ENCODE measurements around the gene CDK11B.

The CDK11B gene

DNA sequence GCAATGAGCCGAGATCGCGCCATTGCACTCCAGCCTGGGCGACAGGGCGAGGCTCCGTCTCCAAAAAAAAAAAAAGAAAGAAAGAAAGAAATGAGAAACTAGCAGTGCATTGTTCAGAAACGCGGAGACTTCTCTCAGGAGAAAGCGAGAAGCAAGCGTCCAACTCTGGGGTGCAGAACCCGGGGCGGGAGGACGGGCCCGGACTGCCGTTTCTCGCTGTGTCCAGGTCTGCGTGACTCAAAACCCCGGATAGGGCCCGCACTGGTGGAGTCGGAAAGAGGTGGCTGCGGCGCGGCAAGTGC, 43.9 kb downstream of the CDK11B start:
- Histone ChIP-seq H3K9ac (ENCODE audit: low read length) (no peak overlapping the region), H3K9me3 (ENCODE audit: low read length) (no peaks in the 10 kb centered on the region), H3K27ac (ENCODE audit: low read depth, low read length) (peak overlapping the region; percentile 99), H3K27me3 (ENCODE audit: control insufficient read depth in 1 of 2, insufficient read depth in 2 of 2, low read length in 2 of 2) (no peaks in the 10 kb centered on the region), H3K36me3 (ENCODE audit: insufficient read depth, low read length) (peaks cover 9% of the 10 kb centered on the region), H3K4me3 (ENCODE audit: low read depth in 1 of 2, low read length in 2 of 2) (peak overlapping the region; percentile 46 to 91), H3K4me1 (ENCODE audit: insufficient read depth, low read length) (peaks cover 27% of the 10 kb centered on the region)

DNA sequence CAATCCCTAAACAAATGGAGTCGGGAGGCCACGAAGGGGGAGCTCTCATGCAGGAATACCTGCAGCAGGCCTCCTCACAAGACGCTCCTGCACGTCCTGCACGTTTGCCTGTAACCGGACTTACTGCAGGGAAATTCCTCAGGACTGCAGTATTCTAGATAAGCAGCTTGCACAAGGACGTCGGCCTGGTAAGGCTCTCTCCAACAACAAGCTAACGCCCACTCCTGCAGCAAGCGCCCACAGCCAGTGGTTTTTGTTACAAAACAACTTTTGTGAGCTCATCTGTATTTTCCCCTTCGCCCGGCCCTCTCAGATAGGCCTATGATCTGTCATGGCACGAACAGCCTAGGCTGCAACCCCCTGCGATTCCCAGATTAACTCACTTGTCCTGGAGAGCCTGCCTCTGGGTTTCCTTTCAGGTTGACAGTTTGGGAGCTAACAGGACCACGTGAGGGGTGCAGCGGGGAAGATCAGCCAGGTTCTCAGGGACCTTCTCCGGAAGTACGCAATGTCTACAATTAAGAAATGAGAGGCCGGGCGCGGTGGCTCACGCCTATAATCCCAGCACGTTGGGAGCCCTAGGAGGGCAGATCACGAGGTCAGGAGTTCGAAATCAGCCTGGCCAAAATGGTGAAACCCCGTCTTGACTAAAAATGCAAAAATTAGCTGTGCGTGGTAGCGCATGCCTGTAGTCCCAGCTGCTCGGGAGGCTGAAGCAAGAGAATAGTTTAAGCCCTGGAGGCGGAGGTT, 44.4 kb downstream of the CDK11B start:
- Histone ChIP-seq H3K27me3 (ENCODE audit: control insufficient read depth in 1 of 2, insufficient read depth in 2 of 2, low read length in 2 of 2) (no peaks in the 10 kb centered on the region), H3K36me3 (ENCODE audit: insufficient read depth, low read length) (peaks cover 9% of the 10 kb centered on the region), H3K4me3 (ENCODE audit: low read depth in 1 of 2, low read length in 2 of 2) (peak overlapping the region; percentile 46 to 91), H3K9me3 (ENCODE audit: low read length) (no peaks in the 10 kb centered on the region), H3K9ac (ENCODE audit: low read length) (no peak overlapping the region), H3K27ac (ENCODE audit: low read depth, low read length) (peak overlapping the region; percentile 99), H3K4me1 (ENCODE audit: insufficient read depth, low read length) (peaks cover 27% of the 10 kb centered on the region)

DNA sequence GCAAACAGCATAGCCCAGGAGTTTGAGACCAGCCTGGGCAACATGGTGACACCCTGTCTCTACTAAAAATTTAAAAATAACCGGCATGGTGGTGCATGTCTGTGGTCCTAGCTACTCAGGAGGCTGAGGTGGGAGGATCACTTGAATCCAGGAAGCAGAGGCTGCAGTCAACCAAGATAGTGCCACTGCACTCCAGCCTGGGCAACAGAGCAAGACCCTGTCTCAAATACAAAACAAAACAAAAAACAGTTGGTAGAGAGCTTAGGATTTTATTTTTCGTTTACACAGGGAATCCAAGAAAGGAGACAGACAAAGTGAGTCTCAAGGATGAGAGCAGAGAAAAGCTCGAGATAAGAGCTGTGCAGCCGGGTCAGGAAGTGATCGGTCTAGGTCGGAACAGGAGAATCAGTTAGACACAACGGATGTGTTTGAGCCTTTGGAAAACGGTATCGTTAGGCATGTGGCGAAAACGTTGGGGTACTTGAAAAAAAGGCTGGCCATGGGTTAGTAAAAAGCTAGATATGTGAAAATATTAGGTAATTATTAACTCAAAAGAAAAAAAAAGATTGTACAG, 45.2 kb downstream of the CDK11B start:
- Histone ChIP-seq H3K27ac (ENCODE audit: low read depth, low read length) (no peak overlapping the region), H3K9ac (ENCODE audit: low read length) (no peak overlapping the region), H3K4me3 (ENCODE audit: low read depth in 1 of 2, low read length in 2 of 2) (peak overlapping the region in 1 of 2 donors; percentile 91)

DNA sequence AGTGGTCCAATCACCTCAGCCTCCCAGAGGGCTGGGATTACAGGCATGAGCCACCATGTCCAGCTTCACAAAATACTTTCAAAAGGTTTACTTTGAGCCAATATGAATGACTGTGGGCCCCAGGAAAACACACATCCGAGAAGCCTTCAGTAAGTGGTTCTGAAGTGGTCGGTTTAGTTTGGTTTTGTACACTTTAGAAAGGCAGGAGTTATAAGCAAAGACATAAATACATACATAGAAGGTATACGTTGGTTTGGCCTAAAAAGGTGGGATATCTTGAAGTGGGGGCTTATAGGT, 46.8 kb downstream of the CDK11B start:
- H3K4me3 ChIP-seq (ENCODE audit: low read depth in 1 of 2, low read length in 2 of 2), result no peak overlapping the region
- H3K4me1 ChIP-seq (ENCODE audit: insufficient read depth, low read length), result peaks cover 20% of the 10 kb centered on the region
- no peaks in the 10 kb centered on the region for H3K9me3 ChIP-seq (ENCODE audit: low read length)
- no peaks in the 10 kb centered on the region for H3K27me3 ChIP-seq (ENCODE audit: control insufficient read depth in 1 of 2, insufficient read depth in 2 of 2, low read length in 2 of 2)
- no peak overlapping the region for H3K9ac ChIP-seq (ENCODE audit: low read length)
- H3K36me3 ChIP-seq (ENCODE audit: insufficient read depth, low read length), result no peaks in the 10 kb centered on the region
- H3K27ac ChIP-seq (ENCODE audit: low read depth, low read length), result no peak overlapping the region

More for the DNA sequence above, 45.2 kb downstream of the CDK11B start:
- H3K27me3 ChIP-seq (ENCODE audit: control insufficient read depth in 1 of 2, insufficient read depth in 2 of 2, low read length in 2 of 2), result no peaks in the 10 kb centered on the region
- H3K4me1 ChIP-seq (ENCODE audit: insufficient read depth, low read length), result peaks cover 27% of the 10 kb centered on the region
- H3K9me3 ChIP-seq (ENCODE audit: low read length), result no peaks in the 10 kb centered on the region
- peaks cover 9% of the 10 kb centered on the region for H3K36me3 ChIP-seq (ENCODE audit: insufficient read depth, low read length)

DNA sequence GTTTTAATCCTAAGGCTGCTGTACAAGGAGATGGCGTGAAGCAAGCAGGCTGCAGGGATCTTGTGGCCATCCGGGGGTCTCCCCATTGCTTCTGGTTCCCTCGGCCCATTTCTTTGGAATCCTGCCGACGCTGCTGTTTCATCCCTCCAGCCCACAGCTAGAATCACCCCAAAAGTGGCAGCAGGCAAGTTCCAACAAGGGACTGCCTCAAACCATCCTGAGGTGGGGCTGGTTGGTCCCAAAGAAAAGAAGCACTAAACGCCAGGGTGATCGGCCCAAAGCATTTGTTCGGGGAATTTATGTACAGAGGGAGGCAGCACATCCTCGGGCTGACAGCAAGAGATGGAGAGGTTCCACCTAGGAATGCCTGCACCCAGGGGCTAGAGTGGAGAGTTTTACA, 48.0 kb downstream of the CDK11B start:
- Histone ChIP-seq H3K4me1 (ENCODE audit: insufficient read depth, low read length) (peaks cover 13% of the 10 kb centered on the region), H3K27me3 (ENCODE audit: control insufficient read depth in 1 of 2, insufficient read depth in 2 of 2, low read length in 2 of 2) (no peaks in the 10 kb centered on the region), H3K27ac (ENCODE audit: low read depth, low read length) (no peak overlapping the region), H3K9ac (ENCODE audit: low read length) (no peak overlapping the region), H3K4me3 (ENCODE audit: low read depth in 1 of 2, low read length in 2 of 2) (no peak overlapping the region), H3K36me3 (ENCODE audit: insufficient read depth, low read length) (no peaks in the 10 kb centered on the region), H3K9me3 (ENCODE audit: low read length) (no peaks in the 10 kb centered on the region)

DNA sequence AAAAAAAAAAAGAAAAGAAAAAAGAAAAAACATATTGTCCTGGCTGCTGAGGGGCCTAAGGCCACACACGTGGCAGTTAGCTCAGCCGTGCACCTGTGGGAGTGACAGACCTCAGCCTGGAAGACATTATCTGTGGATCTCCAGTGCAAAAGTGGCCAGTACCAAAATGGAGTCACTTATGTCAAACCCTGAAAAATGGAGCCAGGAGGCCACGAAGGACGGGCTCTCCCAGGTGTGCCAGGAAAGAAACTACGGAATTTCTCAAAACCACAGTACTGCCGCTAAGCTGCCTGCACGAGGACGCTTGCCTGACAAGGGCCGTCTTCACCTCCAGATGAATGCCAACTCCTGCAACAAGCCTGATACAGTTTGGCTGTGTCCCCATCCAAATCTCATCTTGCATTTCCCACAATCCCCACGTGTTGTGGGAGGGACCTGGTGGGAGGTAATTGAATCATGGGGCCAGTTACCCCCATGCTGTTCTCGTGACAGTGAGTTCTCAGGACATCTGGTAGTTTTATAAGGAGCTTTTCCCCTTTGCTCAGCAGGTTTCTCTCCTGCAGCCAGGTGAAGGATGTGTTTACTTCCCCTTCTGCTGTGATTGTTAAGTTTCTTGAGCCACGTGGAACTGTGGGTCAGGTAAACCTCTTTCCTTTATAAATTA, 48.9 kb downstream of the CDK11B start:
- Histone ChIP-seq H3K36me3 (ENCODE audit: insufficient read depth, low read length) (no peaks in the 10 kb centered on the region), H3K27me3 (ENCODE audit: control insufficient read depth in 1 of 2, insufficient read depth in 2 of 2, low read length in 2 of 2) (no peaks in the 10 kb centered on the region), H3K9ac (ENCODE audit: low read length) (no peak overlapping the region), H3K4me3 (ENCODE audit: low read depth in 1 of 2, low read length in 2 of 2) (no peak overlapping the region), H3K27ac (ENCODE audit: low read depth, low read length) (no peak overlapping the region), H3K4me1 (ENCODE audit: insufficient read depth, low read length) (peaks cover 13% of the 10 kb centered on the region), H3K9me3 (ENCODE audit: low read length) (no peaks in the 10 kb centered on the region)

DNA sequence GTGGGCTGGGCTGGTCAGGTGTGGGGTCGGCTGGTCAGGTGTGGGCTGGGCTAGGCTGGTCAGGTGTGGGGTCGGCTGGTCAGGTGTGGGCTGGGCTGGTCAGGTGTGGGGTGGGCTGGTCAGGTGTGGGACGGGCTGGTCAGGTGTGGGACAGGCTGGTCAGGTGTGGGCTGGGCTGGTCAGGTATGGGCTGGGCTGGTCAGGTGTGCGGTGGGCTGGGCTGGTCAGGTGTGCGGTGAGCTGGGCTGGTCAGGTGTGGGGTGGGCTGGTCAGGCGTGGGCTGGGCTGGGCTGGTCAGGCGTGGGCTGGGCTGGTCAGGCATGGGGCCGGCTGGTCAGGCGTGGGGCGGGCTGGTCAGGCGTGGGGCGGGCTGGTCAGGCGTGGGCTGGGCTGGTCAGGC, 52.6 kb downstream of the CDK11B start:
- H3K27me3 ChIP-seq (ENCODE audit: control insufficient read depth in 1 of 2, insufficient read depth in 2 of 2, low read length in 2 of 2), result peaks cover 0 to 22% of the 10 kb centered on the region in 2 donors
- H3K4me3 ChIP-seq (ENCODE audit: low read depth in 1 of 2, low read length in 2 of 2), result no peak overlapping the region
- H3K27ac ChIP-seq (ENCODE audit: low read depth, low read length), result no peak overlapping the region
- no peaks in the 10 kb centered on the region for H3K9me3 ChIP-seq (ENCODE audit: low read length)
- H3K36me3 ChIP-seq (ENCODE audit: insufficient read depth, low read length), result no peaks in the 10 kb centered on the region
- H3K9ac ChIP-seq (ENCODE audit: low read length), result no peak overlapping the region
- H3K4me1 ChIP-seq (ENCODE audit: insufficient read depth, low read length), result no peaks in the 10 kb centered on the region

DNA sequence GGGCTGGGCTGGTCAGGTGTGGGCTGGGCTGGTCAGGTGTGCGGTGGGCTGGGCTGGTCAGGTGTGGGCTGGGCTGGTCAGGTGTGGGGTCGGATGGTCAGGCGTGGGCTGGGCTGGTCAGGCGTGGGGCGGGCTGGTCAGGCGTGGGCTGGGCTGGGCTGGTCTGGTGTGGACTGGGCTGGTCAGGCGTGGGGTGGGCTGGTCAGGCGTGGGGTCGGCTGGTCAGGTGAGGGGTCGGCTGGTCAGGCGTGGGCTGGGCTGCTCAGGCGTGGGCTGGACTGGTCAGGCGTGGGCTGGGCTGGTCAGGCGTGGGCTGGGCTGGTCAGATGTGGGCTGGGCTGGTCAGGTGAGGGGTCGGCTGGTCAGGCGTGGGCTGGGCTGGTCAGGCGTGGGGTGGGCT, 53.1 kb downstream of the CDK11B start:
- Histone ChIP-seq H3K27ac (ENCODE audit: low read depth, low read length) (no peak overlapping the region), H3K4me3 (ENCODE audit: low read depth in 1 of 2, low read length in 2 of 2) (no peak overlapping the region)

DNA sequence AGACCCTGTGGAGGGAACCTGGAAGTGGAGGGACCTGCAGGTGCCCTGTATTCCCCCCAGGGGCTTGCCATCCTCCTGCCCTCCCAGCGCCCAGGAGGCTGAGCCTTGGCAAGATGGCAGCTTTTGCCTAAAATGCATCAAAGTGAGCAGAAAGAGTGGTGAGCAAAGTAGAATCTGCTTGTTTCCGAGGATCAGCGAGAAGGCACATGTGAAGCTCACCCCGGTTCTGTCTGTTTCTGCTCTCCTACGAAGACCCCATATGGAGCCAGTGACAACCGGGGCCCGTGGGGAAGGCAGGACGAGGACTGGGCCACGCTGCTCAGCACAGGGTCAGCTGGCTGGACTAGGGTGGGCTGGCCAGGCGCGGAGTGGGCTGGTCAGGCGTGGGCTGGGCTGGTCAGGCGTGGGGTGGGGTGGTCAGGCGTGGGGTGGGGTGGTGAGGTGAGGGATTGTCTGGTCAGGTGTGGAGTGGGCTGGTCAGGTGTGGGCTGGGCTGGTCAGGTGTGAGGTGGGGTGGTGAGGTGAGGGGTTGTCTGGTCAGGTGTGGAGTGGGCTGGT, 53.7 kb downstream of the CDK11B start:
- H3K4me1 ChIP-seq (ENCODE audit: insufficient read depth, low read length), result no peaks in the 10 kb centered on the region
- no peak overlapping the region for H3K4me3 ChIP-seq (ENCODE audit: low read depth in 1 of 2, low read length in 2 of 2)
- H3K27me3 ChIP-seq (ENCODE audit: control insufficient read depth in 1 of 2, insufficient read depth in 2 of 2, low read length in 2 of 2), result peaks cover 4 to 33% of the 10 kb centered on the region in 2 donors
- H3K9ac ChIP-seq (ENCODE audit: low read length), result no peak overlapping the region
- H3K27ac ChIP-seq (ENCODE audit: low read depth, low read length), result no peak overlapping the region
- H3K9me3 ChIP-seq (ENCODE audit: low read length), result no peaks in the 10 kb centered on the region
- no peaks in the 10 kb centered on the region for H3K36me3 ChIP-seq (ENCODE audit: insufficient read depth, low read length)

More for the DNA sequence above, 53.1 kb downstream of the CDK11B start:
- Histone ChIP-seq H3K4me1 (ENCODE audit: insufficient read depth, low read length) (no peaks in the 10 kb centered on the region), H3K9ac (ENCODE audit: low read length) (no peak overlapping the region), H3K36me3 (ENCODE audit: insufficient read depth, low read length) (no peaks in the 10 kb centered on the region), H3K9me3 (ENCODE audit: low read length) (no peaks in the 10 kb centered on the region), H3K27me3 (ENCODE audit: control insufficient read depth in 1 of 2, insufficient read depth in 2 of 2, low read length in 2 of 2) (peaks cover under 1 to 27% of the 10 kb centered on the region in 2 donors)

DNA sequence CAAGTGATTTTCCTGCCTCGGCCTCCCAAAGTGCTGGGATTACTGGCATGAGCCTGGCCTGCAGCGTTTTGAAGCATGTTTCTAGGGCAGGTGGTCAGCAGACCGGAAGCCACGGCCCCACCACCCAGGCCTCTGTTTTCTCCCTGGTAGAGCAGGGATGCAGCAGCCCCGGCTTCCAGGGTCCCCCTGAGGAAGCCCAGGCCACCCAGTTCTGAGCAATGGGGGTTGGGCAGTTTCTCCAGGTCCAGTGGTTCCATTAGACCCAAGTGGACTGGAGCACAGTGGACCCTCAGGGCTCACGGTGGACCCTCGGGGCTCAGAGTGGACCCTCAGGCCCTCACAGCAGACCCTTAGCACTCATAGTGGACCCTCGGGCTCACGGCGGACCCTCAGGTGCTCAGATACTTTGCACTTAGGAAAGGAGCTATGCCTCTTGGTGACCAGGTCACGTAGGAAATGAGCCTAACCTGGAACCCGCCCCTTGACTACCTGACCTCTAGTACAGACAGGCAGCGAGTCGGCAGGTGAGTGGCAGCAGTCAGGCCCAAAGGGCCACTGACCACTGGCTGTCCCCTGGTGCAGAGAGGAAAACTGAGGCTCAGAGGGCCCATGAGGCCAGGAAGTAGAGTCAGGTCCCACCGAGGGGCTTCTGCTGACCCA, 54.3 kb downstream of the CDK11B start:
- H3K27me3 ChIP-seq (ENCODE audit: control insufficient read depth in 1 of 2, insufficient read depth in 2 of 2, low read length in 2 of 2), result peaks cover 4 to 33% of the 10 kb centered on the region in 2 donors

DNA sequence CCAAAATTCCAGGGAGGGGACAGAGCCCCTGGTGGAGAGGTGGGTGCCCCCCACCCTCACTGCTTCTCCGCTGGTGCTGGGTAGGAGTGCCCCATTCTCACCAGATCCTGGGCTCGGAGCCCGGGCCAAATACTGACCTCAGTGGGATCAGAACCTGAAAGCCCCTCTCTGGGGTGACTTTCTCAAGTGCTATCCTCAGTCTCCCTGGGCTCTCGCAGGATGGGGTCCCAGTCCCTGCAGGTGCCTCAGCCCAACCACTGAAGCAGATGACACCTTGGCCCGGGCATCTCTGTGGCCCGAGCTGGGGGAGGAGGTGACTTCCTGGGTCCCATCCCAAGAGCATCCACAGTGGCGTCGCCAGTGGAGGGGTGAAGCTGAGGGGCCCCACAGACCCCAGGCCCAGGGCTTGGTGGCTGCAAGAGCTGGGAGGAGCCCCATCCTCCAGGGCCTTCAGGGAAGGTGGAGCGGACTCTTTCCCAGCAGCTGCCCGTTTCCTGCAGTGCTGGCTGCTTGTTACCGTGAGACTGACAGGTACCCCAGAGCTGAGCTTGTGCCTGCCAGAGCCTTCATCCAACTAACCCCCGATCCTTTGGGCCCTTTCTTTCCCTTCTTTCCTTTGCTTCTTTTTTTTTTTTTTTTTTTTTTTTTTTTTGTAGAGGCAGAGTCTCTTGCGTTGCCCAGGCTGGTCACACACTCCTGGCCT, 55.0 kb downstream of the CDK11B start:
- no peaks in the 10 kb centered on the region for H3K36me3 ChIP-seq (ENCODE audit: insufficient read depth, low read length)
- H3K27me3 ChIP-seq (ENCODE audit: control insufficient read depth in 1 of 2, insufficient read depth in 2 of 2, low read length in 2 of 2), result peaks cover 4 to 40% of the 10 kb centered on the region in 2 donors
- no peak overlapping the region for H3K9ac ChIP-seq (ENCODE audit: low read length)
- no peaks in the 10 kb centered on the region for H3K4me1 ChIP-seq (ENCODE audit: insufficient read depth, low read length)
- no peak overlapping the region for H3K4me3 ChIP-seq (ENCODE audit: low read depth in 1 of 2, low read length in 2 of 2)
- no peaks in the 10 kb centered on the region for H3K9me3 ChIP-seq (ENCODE audit: low read length)
- H3K27ac ChIP-seq (ENCODE audit: low read depth, low read length), result no peak overlapping the region

More for the DNA sequence above, 54.3 kb downstream of the CDK11B start:
- H3K36me3 ChIP-seq (ENCODE audit: insufficient read depth, low read length), result no peaks in the 10 kb centered on the region
- no peaks in the 10 kb centered on the region for H3K9me3 ChIP-seq (ENCODE audit: low read length)
- H3K27ac ChIP-seq (ENCODE audit: low read depth, low read length), result no peak overlapping the region
- H3K4me3 ChIP-seq (ENCODE audit: low read depth in 1 of 2, low read length in 2 of 2), result no peak overlapping the region
- no peak overlapping the region for H3K9ac ChIP-seq (ENCODE audit: low read length)
- H3K4me1 ChIP-seq (ENCODE audit: insufficient read depth, low read length), result no peaks in the 10 kb centered on the region

Measured in muscle layer of colon (tissue), 2 donors.